NCI-H460 (cell line): ENCODE results near the gene PPM1G. TPM values are rescaled to one million over a fixed set of nuclear protein-coding genes. Genes with fewer than 3 reads are reported as not detected.

Experiments used
- DNase-seq: peaks from one replicate; pipeline ENCODE4 v3.0.0-alpha.2; 2016; ENCODE audit warnings: low read depth; ENCODE audit errors: extremely low read depth
- total RNA-seq: library from RNA; depleted of rRNA; stranded (reverse); fragments of >200 nt; shearing (Covaris generic); gene quantifications from 2 replicates; pipeline ENCODE4 v1.2.3, GENCODE V29; 2014

Gene PPM1G
- total RNA-seq, 1 experiment from 2014 or later, result 112 TPM

DNA sequence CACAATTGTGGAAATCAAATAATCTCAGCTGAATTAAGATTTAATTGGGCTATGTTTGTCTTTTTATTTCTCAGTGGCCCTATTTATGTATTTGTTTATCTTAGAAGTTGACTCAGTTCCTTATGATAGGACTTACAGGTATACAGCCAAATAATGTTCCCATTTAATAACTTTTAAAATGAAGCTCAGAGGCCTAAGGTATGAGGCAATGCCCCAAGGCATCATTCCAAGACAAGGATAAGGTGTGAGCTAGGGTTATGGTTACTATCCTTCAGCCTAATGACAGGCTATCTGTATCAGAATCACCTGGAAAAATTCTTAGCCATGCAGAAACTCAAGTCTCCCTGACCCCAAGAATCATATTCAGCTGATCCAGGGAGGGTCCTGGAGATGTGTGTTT is 11.6 kb upstream of the PPM1G start:
- no peak for DNase-seq

DNA sequence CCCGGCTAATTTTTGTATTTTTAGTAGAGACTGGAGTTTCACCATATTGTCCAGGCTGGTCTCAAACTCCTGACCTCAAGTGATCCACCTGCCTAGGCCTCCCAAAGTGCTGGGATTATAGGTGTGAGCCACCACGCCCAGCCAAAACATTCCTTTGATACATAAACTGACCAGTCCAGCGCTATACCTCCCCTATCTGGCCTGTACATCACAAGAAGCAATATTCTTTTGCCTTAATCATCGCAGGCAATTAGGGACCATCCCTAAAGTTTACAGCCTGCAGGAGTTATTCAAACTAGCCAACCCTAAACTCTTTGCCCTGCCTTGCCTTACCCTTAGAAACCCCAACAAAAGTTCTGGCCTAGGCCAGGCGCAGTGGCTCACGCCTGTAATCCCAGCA is 6.8 kb upstream of the PPM1G start:
- DNase-seq, result no peak

DNA sequence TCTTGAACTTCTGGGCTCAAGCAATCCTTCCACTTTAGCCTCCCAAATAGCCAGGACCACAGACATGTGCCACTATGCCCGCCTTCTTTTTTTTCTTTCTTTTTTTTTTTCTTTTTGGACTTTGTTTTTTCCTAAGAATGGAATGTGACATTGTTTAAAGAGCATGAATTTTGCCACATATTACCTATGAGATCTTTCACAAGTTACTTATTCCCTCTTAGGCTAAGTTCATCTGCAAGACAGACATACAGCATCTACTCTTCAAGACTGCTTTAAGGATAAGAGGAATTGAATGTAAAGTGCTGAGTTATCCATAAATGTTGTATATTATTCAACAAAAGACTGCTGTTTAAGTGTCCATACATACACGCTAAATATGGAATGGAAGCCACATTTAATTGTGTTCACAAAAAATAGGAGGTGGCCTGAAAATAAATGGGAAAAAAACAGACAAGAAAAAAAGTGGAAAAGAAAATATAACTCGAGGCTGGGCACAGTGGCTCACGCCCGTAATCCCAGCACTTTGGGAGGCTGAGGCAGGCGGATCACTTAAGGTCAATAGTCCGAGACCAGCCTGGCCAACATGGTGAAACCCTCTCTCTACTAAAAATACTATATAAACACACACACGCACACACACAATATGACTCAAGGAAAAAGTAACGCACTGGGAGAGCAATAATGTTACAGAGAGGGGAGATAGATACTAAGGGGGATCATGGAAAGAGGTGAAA is 3.2 kb upstream of the PPM1G start:
- DNase-seq, result no peak

DNA sequence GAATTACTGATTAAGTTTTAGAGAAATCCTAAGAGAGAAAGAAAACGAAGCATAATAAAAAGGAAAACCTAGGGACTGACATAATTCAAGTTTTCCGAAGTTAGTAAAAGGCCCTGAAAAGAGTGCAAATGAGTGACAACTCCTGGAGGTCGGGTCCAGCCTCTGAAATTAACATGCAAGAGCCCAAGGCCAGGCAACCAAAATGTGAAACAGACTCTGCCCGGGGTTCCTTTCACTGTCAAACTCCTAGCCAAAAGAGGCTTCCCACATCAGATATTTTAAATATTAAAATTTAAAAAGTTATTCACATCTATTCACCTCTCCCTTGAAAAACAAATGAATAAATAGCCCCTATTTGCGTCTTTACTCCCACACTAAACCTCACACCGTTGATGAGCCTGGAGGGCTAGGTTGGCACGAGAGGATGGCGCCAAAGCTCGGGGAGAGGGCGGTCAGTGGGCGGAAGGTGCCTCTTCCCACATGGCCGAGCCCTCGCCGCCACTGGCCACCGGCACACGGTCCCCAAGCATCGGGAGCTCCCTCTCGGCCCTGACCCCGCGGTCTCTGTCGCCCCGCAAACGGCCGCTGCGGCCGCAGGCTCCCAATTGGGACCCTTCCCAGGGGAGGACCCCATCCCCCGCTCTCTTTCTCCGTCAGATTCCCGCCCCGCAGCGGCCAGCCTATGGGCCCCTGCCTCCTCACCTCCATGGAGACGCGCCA is 630 bp downstream of the PPM1G start:
- no peak for DNase-seq

DNA sequence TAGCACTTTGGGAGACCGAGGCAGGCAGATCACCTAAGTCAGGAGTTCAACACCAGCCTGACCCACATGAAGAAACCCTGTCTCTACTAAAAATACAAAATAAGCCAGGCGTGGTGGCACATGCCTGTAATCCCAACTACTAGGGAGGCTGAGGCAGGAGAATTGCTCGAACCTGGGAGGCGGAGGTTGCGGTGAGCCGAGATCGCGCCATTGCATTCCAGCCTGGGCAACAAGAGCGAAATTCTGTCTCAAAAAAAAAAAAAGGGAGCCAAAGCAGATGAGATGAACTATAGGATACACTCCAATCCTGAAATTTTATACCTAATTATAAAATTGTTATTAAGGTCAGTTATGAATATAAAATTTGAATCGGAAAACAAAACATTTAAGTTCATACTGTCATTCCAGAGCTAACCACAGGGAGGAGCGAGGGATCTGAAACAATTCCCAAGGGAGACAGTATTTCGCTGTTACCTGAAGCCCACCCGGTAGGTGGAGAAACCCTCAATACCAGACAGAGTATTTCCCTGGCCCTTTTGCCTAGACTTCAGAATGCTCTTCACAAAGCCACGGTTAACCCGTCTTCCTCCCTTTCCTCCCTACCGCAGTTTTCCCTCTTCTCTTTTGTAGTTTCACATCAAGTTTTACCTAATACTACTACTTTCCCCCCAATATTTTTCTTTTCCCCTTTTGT is 1.4 kb downstream of the PPM1G start:
- peak; percentile 51 for DNase-seq

DNA sequence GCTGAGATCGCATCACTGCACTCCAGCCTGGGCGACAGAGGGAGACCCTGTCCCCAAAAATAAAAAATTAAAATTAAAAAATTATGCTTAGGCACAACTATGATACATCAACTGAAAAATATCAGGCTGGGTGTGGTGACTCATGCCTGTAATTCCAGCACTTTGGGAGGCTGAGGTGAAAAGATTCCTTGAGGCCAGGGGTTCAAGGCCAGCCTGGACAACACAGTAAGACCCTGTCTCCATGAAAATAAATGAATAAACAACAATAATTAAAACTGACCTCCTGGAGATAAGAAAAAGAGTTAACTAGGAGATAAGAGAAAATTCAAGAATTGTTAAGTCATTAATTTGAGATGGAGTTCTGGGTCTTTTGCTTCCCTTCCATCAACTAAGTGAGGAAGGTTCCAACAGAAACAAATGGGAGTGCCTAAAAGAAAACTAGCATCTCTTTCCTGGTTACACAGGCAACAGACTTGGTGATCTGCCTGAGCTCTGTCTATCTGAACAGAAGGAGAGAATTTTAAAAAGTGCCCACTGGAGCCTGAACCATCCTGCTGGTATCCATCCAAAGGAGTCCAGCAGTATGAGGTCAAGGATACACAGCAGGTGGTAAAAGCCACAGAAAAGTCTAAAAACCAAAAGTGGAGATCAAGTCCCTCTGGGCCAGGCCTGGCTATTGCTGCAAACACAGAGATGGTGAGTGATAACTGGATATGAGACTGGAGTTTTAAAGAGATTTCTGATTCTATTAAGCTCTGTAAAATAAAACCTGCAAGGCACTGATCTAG is 8.8 kb downstream of the PPM1G start:
- no peak for DNase-seq

DNA sequence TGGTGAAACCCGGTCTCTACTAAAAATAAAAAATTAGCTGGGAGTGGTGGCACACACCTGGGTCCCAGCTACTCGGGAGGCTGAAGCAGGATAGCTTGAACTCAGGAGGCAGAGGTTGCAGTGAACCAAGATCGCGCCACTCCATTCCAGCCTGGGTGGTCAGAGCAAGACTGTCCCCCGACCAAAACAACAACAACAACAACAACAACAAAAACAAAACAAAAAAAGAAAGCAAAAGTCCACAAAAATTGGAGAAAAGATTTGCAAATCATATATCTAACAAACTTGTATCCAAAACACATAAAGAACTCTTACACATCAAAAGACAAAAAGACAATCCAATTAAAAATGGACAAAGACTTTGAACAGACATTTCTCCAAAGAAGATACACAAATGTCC is 10.4 kb downstream of the PPM1G start:
- no peak for DNase-seq

DNA sequence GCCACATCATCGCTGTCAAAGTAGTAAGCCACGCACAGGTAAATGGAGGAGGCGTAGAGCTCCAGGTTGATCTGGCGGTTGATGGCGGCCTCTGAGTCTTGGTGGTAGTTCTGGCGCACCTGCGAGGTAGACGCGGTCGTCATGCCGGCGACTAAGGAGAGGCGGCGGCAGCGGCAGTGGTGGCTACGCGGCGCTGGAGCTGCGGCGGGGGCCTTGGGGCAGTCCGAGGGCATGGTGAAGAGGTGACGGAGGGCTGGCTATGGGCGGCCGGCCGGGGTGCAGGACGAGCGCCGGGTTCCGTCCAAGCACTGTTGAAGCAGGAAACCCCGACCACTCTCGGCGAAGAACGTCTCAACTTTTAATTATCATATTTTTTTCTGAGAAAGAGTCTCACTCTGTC is 16.2 kb downstream of the PPM1G start:
- DNase-seq, result no peak

DNA sequence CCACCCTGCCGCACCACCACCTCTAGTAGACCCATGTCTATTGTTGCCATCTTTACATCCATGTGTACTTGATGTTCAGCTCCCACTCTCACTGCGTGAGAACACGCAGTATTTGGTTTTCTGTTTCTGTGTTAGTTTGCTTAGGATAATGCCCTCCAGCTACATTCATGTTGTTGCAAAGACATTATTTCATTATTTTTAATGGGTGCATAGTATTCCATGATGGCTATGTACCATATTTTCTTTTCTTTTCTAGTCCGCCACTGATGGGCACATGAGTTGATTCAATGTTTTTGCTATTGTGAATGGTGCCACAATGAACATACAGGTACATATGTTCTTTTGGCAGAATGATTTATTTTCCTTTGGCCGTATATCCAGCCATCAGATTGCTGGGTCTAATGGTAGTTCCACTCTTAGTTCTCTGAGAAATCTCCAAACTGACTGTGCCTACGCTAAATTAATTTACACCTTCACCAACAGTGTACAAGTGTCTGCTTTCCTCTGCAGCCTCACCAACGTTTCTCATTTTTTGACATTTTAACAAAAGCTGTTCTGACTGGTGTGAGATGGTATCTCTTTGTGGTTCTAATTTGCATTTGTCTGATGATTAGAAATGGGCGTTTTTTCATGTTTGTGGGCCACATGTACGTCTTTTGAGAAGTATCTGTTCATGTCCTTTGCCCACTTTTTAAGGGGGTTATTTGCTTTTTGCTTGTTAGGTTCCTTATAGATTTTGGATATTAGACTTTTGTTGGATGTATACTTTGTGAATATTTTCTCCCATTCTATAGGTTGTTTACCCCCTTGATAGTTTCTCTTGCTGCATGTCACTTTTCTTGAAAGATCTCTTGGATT is 18.3 kb downstream of the PPM1G start:
- no peak for DNase-seq

DNA sequence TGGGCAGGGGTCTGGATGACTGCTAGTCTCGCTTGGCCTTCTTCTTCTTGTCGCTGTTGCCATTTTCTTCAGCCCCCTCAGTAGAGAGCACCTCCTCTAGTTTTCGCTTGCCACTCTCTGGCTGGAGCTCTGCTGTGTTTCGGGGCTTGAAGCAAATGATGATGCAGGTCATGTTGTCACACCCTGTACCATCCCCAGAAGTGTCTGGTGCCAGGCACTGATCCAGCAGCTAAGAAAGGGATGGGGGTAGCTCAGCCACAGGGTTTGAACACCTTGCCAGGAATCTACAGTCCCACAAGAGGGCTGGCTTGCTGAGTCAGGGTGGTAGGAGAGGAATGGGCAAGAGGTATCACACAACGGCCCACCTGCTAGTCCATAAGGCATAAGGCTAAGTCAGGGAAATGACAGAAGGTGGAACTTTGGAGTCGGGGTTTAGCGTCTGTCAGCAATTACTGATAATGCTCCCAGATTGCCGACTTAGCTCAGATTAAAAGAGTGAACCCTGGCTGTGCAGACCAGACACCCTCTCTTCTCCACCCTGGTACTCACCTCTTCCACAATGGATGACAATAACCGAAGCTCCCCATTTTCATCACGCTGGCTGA is 27.7 kb downstream of the PPM1G start:
- DNase-seq, result no peak

DNA sequence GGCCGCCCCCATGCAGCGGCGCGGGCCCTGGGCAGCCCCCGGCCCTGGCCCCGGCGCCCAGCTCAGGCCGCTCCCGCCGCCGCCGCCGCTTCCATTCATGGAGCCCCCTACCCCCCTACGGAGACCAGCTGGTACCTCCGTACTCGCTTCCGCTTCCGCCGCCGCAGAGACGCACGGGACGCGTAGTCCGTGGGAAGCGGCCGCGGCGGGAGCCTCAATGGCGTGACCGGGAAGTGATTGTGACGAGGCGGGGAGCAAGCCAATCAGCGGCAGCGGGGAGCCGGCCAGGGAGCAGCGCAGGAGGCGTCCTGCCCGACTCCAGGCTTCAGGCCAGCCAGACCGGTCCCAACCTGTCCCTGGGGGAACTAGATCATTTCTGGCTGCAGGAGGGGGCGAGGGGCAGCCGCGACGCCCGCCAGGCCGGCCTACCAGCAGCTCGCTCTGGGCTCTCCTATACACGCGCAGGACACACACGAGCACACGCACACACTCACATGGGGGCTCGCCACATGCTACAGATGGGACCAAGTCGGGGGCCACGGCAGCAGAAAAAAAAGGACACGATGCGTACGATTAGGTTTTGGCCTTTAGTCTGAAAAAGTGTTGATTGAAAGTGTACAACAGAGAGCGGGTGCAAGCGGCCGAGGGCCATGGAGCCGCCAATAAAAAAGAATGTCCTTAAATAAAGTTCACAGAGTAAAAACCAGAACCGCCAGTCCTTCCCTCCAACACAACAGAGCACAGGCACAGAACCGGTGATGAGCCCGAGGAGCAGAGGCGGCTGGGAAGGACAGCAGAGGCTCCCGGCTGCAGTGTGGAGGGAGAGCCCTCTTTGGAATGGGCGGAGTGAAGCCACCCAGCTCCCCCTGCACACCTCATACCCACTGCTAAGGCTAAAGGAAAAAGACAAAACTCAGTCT is 28.5 kb downstream of the PPM1G start, which contains the start of gene ZNF513:
ZNF513 (minus strand) TSS at position 109 of the 920 bp plus-strand sequence. CDS start 208 bp downstream, outside the sequence.
- peak; percentile 93 for DNase-seq

DNA sequence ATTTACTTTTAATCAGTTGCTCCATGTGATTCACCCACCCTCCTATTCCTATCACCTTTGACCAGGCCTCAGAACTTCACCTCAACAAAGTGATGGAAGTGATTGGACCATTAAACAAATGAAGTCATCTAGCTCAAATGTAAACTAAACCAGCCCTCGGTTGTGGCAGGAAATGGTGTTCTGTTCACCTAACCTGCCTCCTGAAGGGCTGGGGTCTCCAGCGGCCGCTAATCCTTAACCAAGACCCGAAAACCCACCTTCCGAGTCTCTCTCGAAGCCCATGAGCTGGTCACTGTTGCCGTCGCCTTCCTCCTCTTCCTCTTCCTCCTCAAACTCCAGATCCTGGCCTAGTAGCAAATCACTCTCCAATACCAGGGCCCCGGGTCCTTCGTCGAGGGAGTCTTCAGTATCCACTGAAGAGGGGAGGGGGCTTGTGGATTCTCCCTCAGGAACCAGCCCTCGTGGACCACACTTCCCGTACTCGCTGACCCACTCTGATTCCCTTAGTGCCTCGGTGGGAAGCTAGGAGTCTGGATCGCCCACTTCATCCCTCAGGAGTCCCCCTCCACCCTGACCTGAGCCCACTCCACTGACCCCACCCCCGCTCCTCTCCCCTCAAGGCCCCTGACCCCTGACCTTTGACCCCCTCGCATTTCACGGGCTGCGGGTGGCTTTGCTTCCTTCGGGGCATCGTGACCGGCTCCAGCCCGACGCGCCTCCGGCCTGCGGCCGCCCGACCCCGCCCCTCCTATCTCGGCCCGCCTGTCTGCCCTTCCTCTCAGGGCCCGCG is 29.4 kb downstream of the PPM1G start:
- DNase-seq, result peak; percentile 27

DNA sequence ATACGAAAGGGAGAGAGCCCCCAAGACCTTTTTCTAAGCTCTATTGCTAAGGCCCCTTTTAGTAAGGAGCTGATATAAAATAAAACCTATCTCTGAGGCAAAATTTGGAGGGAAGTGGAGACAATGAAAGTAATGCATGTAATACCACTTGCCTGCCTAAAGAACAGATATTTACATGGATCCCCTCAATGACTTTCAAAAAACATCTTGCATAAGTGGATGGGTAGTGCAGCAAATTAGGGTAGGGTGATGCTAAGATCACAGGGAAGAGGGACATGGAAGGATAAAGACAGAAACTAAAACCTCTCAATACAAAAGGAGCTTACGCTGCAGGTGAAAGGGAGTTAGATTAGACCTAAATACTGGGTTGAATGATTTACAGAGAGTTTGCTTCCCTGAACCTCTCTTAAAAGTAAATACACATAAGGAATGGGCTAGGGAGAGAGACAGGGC is 30.0 kb downstream of the PPM1G start:
- no peak for DNase-seq

DNA sequence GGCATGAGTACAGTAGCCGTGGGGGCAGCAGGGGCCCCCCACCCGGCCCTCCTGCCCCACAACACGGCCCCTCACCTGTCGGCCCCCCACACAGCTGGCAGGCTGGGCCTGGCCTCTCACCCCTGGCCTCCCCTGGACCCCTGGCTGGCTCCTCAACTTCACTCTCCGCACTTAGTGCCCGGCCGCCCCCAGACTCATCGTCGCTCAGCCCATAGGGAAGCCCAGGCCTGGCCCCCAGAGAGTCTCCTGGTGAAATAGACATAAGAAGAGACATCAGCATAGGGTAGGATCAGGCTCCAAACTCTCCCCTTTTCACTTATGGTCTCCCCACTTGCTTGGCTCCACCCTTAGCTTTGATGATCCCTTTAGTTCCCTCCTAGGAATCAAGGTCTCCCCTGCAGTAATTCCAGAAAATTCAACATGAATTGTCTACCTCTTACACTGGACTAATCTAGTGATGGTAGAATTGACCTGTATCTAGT is 30.5 kb downstream of the PPM1G start:
- no peak for DNase-seq

DNA sequence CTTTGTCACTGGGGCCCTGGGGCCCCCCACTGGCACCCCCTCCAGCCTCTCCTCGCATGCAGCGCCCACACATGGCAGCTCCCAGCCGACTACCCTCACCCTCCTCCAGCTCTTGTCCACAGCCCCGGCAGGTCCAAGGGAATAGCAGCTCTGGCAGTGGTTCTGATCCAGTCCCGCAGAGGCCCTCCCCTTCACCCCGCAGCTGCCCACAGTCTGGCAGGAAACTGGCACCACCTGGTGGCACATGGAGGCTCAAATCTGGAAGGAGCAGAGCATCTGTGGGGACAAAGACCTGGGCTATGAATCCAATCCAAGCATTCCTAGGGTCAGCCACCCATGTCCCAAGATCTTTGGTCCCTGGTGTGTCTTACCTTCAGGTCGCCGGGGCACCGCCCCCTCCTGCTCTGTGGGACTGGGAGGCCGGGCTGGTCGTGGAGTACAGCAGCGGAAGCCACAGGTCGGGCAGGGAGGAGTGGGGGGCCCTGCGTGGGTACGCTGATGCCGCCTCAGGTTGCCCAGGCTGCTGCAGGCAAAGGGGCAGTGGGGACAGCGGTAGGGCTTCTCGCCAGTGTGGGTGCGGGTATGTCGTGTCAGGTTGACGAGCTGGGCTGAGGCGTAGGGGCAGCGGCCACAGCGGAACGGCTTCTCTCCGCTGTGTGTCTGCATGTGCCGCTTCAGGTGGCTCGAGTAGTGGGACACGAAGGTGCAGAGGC is 31.1 kb downstream of the PPM1G start:
- no peak for DNase-seq

DNA sequence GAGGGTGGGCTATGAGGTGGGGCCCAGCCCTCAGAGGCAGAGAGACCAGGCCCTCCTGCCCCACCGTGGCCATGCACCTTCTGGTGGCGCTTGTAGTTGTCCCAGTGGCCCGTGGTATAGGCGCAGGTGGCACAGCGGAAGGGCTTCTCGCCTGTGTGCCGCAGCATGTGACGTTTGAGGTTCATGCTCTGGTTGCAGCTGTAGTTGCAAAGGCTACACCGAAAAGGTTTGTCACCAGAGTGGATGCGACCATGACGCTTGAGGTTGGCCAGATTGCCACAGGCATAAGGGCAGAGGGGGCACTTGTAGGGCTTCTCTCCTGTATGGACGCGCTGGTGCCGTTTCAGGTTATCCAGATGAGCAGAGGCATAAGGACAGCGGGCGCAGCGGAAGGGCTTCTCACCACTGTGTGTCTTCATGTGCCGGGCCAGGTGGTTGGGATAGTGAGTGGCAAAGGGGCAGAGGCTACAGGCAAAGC is 31.7 kb downstream of the PPM1G start:
- no peak for DNase-seq
